Placental epithelial cell (primary cell): ENCODE measurements around the gene SPOCK1. TPM values are rescaled to one million over a fixed set of nuclear protein-coding genes. Genes with fewer than 3 reads are reported as not detected.

ENCODE experiments used
- small RNA-seq: library from RNA; depleted of rRNA; stranded (forward); fragments of <200 nt; gene quantifications from one replicate; pipeline ENCODE3, GENCODE V24; 2012
- total RNA-seq: library from RNA; depleted of rRNA; stranded (reverse); fragments of >200 nt; gene quantifications from 2 replicates; pipeline ENCODE4 v1.2.3, GENCODE V29; 2012

Gene SPOCK1
- 1.6 and 2.4 TPM in 2 replicates for total RNA-seq

DNA sequence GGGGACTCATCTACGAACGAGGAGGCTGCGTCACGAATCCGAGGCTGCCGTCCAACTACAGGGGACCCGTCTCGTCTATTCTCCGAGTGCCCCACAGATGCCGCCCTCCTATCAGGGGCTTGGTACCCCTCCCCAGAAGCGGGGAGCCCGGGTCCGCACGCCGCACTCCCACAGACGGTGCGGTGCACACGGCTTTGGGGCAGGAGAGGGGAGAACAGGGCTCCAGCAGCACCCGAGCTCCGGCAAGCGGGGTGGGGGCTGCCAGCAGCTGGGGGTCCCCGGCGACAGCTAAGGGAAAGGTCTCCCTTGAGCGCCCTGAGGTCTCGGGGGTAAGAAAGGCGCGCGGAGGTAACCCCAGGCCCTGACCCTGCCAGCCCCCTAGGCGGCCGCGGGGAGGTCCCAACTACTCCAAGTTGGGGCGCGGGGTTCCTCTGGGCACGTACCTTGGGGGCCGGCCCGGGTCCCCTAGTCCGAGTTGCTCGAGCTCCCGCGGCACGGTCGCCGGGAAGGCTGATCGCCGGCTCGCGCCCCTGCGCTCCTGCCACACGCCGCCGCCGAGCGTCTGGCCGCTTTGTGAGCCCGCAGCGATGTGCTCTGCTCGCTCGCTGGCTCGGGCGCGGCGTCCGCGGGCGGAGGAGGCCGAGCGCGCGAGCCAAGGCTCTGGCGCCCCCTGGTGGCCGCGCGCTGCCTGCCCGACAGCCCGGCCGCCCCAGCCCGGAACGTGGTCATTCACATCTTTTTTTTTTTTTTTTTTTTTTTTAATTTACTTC is at the start of gene SPOCK1:
TSS of gene SPOCK1 (minus strand) at position 591 of the 770 bp plus-strand sequence.

Small RNA genes lying within 50 kb of the gene (small RNA-seq; reads per million reads assigned to genes)
- gene RNA5SP193: not detected

Other genes with a start within 250 kb of the SPOCK1 start
- 1.6 and 4.3 TPM in 2 replicates for gene KLHL3, start 236.8 kb upstream of the SPOCK1 start, total RNA-seq